HG03354 (cell line): ENCODE data around the gene NBAS.

Experiments
- ATAC-seq: cut with Tn5 transposase; IDR thresholded peaks from one replicate; pipeline ENCODE4 v1.9.1; 2021; ENCODE audit warnings: mild to moderate bottlenecking; ENCODE audit not compliant: unreplicated experiment, poor library complexity, severe bottlenecking

Gene NBAS

DNA sequence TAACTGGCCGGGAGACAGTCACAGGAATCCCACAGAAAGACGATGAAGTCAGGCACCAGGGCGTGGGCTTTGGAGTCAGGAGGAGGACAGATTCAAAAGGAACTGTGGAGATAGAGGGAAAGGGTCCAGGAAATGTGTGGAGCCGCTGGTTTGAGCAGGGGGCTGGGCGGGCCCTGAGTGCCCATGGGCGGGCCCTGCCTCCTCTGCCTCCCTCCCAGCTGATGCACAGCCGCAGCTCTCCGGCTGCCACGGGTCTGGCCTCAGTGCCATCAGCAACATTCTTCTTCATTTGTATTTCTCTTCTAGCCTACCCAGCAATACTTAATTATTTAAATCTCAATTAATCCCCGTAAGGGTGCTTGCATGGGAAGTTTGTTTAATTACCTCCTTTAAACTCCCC lies 432.3 kb downstream of the NBAS start:
- ATAC-seq, result no peak

- ATAC-seq, result no peak
Measured at GRCh38 chr2:15127876-15128275, 433.3 kb downstream of the NBAS start.

- no peak for ATAC-seq
Measured at GRCh38 chr2:15127301-15127700, 433.8 kb downstream of the NBAS start.

- no peak for ATAC-seq
Measured at GRCh38 chr2:15126373-15126772, 434.8 kb downstream of the NBAS start.

GRCh38 chr2:15122915-15123314 lies 438.2 kb downstream of the NBAS start:
- no peak for ATAC-seq

DNA sequence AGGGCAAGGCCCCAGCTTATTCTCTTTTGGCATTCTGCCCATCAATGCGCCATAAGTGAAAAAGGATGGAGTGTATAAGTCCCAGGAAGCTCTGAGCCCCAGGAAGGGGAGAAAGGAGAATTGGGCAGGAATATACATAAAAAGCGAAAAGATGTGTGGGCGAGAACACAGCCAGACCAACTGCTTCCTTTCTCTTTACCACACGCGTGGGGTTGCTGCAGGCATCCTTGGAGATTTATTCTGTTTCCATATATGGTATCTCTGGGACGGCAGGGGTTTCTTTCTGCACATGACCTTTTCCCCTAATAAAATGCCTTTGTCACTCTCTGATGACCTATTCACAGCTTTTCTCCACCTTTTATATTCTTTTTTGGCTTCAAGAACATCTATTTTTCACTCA lies 440.5 kb downstream of the NBAS start:
- no peak for ATAC-seq

DNA sequence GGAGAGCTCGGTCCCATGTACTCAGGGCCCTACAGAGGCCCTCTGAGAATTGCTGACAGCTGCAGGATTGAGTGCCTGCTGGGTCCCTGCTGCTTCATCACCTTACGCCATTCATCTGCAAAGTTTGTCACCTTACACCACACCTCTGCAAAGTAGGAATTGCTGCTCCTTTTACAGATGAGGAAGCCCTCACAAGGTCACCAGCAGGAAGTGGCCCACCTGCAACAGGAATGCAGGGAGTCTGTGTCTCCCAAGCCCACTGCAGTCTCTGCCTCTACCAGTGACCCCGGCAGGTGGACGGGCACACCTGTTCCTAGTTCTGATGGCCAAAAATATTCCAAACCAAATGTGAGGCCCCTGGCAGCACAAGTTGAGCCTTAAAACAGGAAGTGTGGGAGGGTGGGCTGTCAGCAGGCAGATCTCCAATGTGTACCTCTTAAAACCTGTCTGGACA lies 441.4 kb downstream of the NBAS start:
- no peak for ATAC-seq

DNA sequence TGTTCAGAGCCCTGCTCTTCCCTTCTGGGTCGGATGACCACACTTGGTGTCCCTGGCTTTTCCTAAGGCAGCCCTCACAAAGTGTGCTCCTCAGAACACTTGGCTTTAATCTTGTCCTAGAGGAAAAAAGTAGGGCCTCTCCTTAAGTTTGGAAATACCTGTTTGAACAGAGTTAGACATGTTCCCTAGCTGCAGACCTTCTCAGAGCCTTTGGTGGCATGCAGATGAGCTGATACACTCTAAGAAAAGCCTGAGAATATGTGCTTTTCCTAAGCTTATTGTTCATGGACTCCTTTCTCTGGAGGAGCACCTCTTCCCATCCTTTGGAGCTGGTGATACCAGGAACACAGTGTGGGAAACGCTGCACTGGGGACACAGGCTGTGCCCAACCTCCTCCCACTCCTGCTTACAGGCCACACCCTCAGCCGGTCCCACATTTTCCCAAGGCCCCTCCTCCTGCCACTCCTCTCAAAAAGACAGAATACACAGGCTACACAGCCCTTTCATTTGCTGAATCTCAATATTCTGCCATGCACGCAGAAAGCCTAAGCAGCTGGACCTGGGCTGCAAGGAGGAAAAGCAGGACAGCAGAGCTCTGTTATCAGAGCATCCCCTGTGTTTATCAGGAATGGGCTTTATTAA lies 443.6 kb downstream of the NBAS start:
- no peak for ATAC-seq
